Measurements from ENCODE around the gene EIF4E2.

DNA sequence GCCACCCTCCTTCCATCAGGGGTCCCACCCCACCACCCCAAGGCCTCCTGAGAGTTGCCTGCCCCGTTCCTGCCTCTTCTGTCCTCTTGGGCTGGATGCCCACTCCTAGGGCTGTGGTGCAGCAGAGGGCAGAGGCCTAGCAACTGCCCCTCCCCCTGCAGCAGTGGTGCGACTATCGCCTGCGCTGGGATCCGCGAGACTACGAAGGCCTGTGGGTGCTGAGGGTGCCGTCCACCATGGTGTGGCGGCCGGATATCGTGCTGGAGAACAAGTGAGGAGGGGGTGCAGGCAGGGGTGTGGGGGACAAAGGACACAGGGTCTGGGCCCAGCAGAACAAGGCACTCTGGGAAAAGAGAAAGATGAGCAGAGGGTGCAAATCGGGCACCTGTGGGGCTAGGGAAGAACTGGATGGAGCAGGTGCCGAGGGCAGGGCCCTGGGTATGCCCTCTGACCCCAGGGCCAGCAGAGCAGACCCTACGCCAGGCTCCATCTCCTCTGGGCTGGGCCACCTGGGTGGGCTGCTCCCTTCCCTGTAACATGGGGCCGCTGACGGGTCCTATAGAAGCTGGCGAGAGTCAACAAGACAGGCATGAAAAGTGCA is 9.9 kb upstream of the EIF4E2 start:
- TF ChIP-seq, protein P1, sequence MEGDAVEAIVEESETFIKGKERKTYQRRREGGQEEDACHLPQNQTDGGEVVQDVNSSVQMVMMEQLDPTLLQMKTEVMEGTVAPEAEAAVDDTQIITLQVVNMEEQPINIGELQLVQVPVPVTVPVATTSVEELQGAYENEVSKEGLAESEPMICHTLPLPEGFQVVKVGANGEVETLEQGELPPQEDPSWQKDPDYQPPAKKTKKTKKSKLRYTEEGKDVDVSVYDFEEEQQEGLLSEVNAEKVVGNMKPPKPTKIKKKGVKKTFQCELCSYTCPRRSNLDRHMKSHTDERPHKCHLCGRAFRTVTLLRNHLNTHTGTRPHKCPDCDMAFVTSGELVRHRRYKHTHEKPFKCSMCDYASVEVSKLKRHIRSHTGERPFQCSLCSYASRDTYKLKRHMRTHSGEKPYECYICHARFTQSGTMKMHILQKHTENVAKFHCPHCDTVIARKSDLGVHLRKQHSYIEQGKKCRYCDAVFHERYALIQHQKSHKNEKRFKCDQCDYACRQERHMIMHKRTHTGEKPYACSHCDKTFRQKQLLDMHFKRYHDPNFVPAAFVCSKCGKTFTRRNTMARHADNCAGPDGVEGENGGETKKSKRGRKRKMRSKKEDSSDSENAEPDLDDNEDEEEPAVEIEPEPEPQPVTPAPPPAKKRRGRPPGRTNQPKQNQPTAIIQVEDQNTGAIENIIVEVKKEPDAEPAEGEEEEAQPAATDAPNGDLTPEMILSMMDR (IDR thresholded peaks at IDR 0.05; ENCODE audit: insufficient read depth, low read length, poor library complexity, severe bottlenecking) = no peak
- no peak for TF ChIP-seq EZH2phosphoT487 (conservative IDR thresholded peaks at IDR 0.05; ENCODE audit: low read length)

Measured in SU-DHL-6 (cell line).